AG09319 (cell line): ENCODE results near the gene HIPK2.

Experiments
- DNase-seq: peaks from one replicate; pipeline ENCODE4 v3.0.0-alpha.2; 2010; ENCODE audit warnings: low read depth; ENCODE audit errors: extremely low read depth
- TF ChIP-seq, protein P1 (sequence below): IDR thresholded peaks from 2 replicates; pipeline ENCODE4 v1.5.1; 2011; ENCODE audit warnings: low read depth, mild to moderate bottlenecking, inconsistent platforms, low read length, moderate library complexity

HIPK2 gene

DNA sequence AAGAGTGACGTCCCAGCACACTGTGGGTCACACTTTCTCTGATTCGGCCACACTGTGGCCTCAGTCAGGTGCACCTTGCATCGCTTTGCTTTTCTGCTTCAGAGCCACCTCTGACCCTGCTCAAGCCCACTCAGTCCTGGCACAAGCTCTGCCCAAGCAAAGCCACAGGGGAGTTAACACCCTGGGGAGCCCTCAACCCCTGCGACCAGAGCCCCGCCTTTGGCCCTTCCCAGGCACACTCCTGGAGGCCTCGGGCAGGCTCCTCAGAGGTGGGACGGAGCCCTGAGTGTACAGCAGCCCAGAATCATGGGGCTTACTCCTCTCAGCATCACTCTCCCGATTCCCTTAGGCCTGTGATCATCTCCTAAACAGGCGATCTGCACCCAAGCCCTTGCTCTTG, 71.0 kb downstream of the HIPK2 start:
- DNase-seq = no peak
- TF ChIP-seq, protein P1, sequence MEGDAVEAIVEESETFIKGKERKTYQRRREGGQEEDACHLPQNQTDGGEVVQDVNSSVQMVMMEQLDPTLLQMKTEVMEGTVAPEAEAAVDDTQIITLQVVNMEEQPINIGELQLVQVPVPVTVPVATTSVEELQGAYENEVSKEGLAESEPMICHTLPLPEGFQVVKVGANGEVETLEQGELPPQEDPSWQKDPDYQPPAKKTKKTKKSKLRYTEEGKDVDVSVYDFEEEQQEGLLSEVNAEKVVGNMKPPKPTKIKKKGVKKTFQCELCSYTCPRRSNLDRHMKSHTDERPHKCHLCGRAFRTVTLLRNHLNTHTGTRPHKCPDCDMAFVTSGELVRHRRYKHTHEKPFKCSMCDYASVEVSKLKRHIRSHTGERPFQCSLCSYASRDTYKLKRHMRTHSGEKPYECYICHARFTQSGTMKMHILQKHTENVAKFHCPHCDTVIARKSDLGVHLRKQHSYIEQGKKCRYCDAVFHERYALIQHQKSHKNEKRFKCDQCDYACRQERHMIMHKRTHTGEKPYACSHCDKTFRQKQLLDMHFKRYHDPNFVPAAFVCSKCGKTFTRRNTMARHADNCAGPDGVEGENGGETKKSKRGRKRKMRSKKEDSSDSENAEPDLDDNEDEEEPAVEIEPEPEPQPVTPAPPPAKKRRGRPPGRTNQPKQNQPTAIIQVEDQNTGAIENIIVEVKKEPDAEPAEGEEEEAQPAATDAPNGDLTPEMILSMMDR = no peak

DNA sequence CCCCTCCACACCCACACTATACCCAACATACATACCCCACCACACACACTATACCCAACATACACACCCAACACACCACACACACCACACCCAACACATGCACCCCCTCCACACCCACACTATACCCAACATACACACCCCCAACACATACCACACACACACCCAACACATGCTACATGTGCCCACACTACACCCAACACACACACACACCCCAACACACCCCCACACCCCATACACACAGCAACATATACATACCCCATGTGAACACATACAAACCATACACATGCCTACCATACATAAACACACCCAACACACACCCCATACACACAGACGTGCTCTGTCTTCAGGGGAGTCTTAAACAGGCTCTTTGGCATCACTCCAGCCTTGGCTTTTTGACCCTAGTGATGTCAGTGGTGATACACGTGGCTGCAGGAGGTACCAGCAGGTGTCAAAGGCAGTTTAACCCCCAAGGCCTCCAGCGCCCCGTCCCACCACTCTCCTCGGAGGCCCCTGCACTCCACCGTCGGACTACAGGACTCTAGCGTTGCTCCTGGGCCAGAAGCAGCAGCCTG, 73.4 kb downstream of the HIPK2 start:
- TF ChIP-seq, protein P1 = no peak
- DNase-seq = no peak

DNA sequence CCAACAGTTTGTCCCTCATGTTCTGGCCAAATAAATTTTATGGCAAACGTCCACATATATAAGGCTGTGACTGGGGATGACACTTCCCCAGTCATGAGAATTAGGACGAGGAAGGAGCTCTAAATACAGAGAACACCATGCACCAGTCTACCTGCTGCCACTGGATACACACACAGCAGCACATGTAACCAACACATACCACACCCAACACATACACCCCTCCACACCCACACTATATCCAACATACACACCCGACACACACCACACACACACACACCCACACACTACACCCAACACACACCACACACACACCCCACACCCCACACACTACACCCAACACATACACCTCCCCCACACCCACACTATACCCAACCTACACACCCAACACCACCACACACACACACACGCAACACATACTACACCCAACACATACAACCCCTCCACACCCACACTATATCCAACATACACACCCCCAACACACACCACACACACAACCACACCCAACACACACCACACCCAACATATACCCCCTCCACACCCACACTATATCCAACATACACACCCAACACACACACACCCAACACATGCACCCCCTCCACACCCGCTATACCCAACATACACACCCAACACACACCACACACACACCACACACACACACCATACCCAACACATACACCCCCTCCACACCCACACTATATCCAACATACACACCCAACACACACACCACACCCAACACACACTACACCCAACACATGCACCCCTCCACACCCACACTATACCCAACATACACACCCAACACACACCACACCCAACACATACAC, 74.1 kb downstream of the HIPK2 start:
- TF ChIP-seq, protein P1 = no peak
- no peak for DNase-seq

DNA sequence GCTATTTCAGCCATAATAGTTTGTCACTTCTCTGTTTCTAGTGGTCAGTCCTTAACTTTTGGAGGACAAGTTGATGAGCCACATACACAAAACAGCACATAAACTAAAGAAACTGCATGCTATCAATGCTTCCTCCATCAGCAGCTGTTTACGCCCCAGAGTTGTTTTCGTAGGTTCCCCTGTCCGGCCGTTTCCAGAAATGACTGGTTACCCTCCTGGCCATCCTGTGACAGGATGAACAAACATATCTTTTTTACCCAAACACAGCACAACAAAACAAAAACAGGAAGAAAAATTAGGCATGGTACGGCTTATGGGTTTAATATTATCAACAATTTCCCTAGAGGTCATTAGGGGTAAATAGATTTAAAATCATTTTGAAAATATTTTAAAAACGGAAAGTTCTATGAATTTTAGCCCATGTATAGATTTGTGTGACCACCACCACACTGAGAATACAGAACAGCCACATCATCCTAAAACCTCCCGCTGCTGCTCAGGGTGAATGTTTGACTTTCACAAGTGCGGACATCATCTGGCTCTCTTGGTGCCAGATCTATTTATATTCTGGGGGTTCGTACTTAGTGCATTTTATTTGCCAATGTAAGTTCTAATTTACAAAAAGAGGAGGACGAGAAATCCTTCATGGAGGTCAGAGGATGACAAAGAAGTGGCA, 74.8 kb downstream of the HIPK2 start:
- no peak for DNase-seq
- TF ChIP-seq, protein P1 = no peak

DNA sequence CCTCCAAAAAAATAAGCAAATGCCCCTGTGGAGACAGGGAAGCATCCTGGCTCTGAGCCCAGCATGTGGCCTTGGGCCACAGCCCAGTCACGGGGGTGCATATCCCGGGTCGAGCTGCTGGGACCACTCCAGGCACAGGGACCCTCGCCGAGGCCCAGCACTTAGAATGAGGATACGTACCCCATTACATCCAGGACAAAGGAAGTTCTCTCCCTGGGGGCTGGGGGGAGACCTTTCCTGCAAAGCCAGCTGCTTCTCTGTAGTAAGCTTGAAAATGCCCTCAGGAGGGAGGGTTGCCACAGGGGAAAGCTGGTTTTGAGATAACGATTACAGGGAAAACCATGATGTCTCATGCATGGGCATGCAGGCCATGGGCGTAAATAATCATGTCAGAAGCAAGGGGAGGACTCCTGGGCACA, 75.5 kb downstream of the HIPK2 start:
- DNase-seq = no peak
- TF ChIP-seq, protein P1 = no peak

DNA sequence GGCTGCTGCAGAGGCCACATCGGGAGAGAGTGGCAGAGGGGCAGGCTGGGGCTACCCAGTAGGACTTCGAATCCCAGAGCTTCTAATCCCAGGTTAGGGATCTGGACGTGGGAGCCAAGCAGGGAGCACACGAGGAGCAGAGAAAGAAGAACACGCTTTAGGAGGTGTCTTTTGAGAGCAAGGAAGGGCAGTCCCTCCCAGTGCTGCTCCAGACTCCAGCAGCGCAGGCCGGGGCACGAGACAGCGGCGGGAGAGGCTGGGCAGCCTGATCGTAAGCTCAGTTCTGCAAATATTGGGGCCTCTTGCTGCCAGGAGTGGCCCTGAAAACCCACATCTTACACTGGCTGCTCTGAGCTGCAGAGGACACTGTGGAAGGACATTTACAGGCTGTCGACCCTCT, 75.9 kb downstream of the HIPK2 start:
- TF ChIP-seq, protein P1 = no peak
- no peak for DNase-seq

DNA sequence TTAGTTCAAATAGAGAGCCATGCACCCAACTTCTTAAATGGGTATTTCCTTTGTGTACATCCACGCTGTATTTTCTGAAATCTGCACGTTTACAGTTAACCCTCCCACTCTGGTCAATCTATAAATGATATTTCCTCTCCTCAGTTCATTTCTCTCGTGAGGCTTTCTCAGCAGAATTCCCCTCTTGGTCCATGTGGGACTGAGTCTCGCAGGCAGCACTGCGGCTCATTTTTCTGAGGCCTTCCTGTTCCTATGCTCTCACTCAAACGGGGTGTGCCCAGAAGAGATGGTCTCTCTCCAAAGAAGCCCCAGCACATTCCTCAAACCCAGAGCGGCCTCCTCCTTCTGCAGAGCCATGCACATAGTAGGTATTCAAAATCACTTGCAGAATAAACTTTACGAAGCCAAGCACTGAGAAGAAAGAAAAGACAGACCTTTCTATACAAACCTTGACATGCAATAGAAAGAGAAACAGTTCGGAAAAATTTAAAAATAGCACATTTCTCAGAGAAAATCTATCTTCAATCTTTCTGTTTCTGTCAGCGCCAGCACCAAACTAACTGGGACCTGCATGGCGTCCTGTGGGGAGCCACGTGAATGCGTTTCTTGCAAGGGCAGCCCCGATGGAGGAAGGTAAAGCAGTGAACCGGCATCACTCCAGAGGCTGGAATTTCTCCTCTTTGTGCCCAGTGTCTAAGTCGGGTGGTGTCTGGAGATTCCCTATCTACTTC, 77.1 kb downstream of the HIPK2 start:
- no peak for DNase-seq
- TF ChIP-seq, protein P1 = no peak
